DMS114 treated with DMSO at 0.1 percent for 48 hours (cell line): ENCODE results near the gene PIGX.

Experiments used
- DNase-seq: peaks from one replicate; lab custom pipeline; 2025; ENCODE audit not compliant: unreplicated experiment; lab: John Stamatoyannopoulos, UW

The PIGX gene

DNA sequence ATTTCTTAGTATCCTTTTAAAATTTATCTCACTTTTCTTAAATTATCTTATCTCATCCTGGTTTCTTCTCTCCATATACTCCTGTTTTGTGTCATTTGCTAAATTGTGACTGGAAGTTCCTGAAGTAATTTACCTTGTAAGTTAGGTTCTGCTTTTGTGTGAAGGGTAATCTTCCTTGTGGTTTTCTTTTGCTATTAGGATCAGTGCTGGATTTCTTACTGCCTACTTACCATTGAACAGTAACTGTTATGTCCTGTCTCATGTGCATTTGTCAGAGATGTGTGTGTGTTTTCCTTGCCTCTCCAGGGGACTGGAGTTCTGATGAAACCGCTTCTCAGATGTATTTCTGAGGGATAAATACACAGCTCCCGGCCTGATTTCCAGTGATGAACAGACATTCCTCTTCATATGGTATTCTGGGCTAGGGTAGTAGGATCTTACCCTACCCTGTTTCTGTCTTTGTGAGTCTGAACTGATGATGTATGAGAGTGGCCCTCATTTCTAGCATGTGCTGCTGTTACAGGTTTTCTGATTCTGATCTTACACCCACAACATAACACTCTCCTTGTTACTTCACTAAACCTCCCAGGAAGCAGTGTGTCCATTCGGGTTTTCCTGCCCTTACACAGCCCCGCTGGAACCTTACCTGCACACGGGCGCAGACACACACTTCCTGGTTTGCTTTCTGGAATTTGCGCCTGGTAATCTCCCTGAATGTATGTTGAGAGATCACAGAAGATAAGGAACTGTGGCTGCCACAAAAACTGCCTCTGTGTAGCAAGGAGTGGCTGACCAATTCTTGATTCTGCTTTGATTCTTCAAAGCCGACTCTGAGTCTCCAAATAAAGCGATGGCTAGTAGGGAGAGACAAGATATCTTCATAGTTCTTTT is 42.2 kb downstream of the PIGX start:
- DNase-seq, result no peak

DNA sequence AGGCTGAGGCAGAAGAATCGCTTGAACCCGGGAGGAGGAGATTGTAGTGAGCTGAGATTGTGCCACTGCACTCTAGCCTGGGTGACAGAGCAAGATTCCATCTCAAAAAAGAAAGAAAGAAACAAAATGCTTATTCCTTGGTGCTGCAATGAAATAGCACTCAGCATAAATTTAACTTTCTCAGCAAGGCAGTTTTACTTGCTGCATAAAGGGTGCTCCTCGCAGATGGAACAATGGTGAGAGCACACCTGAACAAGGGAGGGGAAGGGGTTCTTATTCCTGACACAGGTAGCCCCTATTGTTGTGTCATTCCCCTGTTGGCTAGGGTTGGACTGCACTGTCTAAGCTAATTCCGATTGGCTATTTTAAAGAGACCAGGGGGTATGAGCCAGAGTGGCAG is 44.6 kb downstream of the PIGX start:
- no peak for DNase-seq

DNA sequence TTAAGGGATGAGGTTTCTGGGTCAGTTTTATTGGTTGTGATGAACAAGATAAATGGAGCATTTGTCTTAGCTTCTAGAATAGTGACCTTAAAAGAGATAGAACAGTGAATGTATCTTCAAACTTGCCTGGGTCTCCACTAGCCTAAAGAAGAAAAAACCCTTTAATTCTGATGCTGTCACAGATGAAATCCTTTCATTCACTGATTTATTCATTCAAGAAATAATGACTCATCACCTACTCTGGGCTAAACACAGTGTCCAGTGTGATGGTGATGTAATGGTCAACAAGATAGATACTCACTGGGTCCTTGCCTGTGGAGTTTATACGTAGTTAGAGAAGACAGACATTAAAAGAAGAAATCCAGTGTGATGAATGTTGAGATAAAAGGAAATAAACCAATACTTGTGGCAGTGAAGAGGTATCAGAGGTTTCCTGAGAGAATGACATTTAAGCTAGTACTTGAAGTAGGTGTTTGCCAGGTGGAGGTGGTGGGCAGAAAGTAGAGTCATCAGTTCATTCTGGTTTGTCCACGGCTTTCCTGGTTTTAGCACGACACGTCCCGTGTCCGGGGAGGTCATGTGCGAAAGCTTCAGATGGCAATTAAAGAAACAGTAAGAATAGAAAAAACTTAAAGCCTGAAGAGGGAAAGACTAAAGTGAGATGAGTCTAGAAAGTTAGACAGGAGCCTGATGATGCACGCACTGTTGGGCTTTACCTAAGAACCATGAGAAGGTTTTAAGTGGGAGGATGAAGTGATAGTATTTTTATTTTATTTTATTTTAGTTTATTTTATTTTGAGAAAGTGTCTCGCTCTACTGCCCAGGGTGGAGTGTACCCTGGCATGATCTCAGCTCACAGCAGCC is 45.9 kb downstream of the PIGX start:
- DNase-seq, result no peak

DNA sequence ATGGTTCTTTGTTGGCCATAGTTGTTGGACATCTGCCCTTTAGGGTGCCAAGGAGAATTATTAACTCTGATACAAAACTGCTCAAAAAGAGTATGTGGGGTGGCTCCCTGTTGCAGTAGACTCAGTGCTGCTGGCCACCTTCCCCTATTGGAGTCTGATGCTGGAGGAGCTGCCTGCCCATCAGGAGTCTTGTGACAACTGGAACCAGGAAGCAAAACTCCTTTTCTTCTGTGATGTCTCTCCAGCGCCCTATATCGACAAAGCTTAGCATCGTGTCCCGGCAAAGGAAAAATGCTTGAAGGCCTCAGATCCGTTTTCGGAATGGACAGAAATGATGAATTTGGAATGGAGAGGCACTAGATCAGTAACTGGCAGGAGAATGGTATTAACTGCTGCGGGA is 51.0 kb downstream of the PIGX start:
- DNase-seq, result no peak

DNA sequence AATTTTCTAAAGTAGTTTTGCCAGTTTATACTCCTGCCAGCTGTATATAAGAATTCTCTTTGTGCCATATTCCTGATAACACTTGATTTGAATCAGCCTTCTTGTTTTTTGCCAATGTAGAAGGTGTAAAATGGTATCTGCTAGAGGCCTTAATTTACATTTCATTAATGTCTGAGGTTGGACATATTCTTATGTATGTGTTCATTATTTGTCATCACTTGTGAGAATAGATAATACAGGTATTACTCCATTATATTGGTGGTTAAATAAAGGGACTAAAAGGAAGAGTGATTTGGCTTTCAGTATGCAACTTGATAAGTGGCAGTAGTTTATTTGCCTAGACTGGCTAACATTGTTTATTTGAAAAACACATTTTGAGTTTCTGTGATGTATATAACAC is 53.3 kb downstream of the PIGX start:
- DNase-seq, result no peak

DNA sequence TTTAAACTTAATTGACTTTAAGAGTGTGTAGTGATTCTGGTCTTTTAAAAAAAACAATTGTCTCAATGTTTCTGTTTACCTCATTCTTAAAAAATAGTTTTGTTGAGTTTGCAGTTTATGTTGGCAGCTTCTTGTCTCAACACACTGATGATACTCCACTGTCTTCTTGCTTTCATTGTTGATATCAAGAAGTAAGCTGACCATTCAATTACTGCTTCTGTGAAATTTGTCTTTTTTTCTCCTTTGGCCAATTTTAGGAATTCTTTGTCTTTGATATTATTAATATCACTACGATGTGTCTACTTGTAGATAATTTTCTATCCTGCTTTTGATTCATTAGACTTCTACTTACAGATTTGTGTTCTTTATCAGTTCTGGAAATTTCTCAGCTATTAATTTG is 58.9 kb downstream of the PIGX start:
- DNase-seq, result no peak

DNA sequence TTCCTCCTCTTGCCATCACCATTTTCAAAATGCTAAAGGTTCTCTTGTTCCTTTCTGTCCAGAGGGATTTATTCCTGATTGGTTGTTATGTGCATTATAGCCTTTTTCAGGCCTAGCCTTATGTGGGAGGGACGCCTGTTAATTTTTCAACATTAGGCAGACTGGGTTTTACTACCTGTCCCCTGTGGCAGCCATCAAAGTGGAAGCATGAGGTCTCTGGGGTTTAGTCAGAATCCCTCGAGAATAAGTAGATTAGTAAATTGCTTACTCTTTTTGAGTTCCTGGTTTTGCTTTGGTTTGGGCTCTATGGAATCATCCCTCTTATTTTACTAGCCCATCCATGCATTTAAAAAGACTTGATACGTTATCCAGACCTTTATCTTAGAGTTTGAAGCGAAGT is 59.9 kb downstream of the PIGX start:
- DNase-seq, result no peak

DNA sequence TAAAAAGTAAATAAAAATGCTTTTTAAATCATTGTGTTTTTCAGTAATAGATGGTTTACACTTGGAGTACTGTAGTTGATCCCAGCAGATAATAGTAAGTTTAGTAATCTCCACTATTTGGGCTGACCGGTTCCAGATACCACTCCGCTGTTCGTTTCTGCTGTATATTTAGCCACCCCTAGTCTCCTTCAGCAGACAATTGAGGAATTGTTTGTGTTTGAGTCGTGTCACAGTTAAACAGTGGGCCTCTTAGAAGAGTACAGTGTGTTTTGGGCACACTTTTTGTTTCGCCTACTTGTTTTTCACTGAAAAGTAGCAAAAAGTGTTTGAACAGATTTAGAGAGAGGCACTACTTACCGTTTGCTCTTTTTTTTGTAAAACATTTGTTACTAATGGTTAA is 60.7 kb downstream of the PIGX start:
- DNase-seq, result no peak

DNA sequence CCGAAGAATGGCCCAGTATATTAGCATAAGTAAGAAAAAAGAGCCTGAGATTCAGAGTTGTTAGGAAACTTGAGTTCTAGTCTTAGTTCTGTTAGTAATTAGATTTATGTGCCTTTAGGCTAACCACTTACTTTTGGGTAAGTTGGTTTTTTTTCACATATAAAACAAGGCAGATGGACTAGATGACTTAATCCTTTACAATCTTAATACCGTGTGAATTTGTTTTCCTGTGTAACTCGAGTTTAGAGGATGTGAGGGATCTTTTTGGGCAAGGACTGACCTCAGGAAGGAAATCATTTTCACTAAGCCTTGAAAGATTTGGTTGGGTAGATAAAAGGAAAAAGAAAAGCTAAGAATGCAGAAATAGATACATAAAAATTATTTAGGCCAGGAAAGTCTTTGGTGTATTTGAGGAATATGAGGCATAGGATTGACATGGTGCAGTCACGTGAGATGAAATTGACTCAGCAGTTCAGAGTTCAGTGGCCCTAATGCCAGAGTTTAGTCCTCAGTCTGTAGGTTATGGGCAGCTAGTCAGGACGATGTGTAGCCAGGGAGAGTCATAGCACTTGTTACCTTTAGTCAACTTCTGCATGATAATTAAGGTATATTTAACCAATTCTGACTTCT is 62.1 kb downstream of the PIGX start:
- no peak for DNase-seq

DNA sequence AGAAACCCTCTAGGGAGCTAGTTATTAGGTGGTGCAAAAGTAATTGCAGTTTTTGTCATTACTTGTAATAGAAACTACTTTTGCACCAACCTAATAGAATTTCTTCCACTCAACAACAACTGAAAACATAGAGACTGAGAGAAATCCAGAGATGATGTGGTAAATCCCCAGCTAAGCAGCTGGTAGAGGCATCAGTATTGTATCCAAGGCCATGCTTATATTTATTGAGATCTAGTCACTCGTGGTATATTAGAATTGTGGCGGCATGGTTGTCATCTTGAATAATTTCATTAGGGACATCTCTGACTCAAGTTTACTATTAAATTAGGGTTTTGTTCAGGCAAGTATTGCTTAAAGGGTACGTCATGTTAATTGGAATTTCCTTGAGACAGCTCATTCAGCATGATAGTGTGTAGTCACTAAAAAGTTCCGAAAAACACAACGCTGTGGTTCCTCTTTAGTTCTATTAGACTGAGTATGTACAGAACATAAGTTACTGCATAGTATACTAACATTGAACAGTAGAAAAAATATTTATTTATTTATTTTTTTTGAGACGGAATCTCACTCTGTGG is 62.8 kb downstream of the PIGX start:
- DNase-seq, result no peak

DNA sequence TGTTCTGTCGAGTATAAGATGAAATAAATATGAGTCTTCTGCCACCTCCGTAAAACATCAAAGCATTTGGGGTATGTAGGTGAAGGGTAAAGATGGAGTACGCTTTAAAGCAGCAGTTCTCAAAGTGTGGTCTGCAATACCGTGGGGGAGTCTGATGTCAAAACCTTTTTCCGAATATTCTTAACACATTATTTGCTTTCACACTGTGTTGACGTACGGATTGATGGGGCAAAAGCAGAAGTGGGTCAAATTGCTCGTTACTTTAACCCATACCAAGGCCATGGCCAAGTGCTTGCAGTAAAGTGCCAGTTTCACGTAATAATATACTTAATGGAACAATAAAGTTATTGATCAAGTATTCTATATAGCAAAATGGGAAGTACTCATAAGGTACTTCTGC is 63.8 kb downstream of the PIGX start:
- DNase-seq, result no peak

DNA sequence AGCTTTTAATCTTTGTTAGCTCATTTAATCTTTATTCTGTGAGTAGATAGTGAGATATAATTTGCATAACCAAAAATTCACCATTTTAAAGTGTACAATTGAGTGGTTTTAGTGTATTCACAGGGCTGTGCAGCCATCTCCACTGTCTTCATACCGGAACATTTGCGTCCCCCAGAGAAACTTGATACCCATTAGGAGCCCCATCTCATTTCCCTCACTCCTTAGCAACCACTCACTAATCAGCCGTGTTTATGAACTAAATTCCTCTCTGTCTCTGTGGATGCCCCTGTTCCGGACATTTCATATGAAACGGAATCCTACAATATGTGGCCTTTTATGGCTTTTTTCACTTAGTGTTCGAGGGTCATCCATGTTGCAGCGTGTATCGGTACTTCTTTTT is 65.7 kb downstream of the PIGX start:
- DNase-seq, result no peak

DNA sequence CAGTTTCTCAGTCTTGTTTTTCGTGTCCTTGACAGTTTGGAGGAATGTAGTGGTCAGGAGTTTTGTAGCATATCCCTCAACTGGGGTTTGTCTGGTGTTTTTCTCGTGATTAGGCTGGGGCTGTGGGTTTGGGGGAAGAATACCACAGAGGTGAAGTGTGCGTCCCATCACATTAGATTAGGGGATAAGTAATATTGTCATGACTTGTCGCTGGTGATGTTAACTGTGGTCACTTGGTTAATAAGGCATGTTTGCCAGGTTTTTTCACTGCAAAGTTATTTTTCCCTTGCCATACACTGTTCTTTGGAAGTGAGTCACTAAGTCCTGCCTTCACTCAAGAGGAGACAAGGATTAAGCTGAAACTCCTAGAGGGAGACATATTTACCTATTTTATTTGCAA is 66.6 kb downstream of the PIGX start:
- no peak for DNase-seq

DNA sequence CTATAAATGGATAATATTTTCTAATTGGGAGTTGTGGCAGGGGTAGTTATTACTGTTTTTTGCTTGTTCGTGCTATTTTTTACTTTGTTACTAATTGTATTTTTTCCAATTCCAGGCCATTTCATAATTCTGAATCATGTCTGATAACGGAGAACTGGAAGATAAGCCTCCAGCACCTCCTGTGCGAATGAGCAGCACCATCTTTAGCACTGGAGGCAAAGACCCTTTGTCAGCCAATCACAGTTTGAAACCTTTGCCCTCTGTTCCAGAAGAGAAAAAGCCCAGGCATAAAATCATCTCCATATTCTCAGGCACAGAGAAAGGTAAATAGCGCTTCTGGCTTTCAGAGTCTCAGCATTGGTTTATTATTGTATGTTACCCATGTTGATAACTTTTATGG is 70.3 kb downstream of the PIGX start:
- no peak for DNase-seq
